HG02840 (cell line): Measurements from ENCODE around the gene GAB2.

Experiments
- ATAC-seq: cut with Tn5 transposase; IDR thresholded peaks from one replicate; pipeline ENCODE4 v1.9.1; 2021; ENCODE audit warnings: mild to moderate bottlenecking, moderate library complexity, moderate number of reproducible peaks; ENCODE audit not compliant: unreplicated experiment, low FRiP score

The GAB2 gene

DNA sequence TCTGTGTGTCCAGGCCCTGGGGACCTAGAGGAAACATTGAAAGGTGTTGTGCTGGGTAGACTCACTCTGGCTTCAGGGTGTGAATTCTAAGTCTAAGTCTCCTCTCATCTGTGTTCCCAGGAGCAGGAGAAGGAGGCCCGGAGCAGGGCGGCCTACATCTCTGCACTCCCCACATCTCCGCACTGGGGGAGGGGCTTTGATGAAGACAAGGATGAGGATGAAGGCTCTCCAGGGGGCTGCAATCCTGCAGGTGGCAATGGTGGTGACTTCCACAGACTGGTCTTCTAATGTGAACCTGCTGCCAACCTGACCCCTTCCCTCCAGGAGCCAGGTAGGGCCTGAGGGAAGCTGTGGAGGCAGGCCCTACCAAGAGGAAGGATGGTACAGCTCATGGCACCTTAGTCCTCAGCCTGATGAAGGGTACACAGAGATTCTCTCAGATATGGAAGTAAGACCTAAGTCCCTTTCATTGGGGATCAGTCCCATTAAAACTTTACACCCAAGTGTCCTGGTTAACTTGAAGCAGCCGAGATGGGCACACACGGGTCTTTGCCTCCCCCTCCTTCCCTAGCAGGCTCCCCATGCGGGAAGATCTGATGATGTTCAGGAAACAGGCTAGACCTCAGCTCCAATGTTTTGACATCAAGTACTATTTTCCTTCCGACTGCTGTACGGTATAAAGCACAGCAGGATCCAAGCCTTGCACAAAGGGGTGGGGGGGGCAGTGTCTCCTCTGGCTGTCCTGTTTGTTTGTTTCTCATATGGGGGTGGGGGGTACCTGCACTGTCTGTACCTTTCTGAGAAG is 203.9 kb downstream of the GAB2 start:
- no peak for ATAC-seq

DNA sequence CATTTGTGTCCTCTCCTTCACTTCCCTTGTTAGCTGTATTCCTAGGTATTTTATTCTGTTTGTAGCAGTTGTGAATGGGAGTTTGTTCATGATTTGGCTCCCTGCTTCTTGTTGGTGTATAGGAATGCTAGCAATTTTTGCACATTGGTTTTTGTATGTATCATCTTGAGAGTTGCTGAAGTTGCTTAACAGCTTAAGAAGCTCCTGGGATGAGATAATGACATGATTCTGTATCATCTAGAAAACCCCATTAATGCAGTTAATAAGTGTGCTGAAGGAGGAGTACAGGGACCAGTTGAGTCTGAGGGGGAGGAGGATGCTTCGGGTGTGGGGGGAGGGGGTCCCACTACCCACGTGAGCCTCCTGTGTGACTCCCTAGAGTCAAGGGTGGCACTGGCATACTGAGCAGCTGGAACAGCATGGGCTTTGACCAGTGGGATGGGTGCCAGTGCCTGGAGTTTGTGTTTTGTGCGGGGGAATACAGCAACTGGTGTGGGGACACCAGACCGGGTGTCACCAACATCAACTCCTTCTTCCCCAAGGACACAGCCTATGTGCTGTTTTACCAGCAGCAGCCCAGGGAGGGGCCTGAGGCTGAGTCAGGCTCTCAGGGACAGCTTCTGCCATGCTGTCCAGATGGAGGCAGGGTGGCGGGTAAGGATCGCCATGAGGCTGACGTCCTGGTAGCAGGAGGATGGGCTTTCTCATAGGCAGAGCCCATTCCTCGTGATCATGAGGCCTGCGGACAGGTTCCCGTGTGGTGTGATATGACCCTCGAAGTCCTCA is 204.8 kb downstream of the GAB2 start:
- no peak for ATAC-seq

DNA sequence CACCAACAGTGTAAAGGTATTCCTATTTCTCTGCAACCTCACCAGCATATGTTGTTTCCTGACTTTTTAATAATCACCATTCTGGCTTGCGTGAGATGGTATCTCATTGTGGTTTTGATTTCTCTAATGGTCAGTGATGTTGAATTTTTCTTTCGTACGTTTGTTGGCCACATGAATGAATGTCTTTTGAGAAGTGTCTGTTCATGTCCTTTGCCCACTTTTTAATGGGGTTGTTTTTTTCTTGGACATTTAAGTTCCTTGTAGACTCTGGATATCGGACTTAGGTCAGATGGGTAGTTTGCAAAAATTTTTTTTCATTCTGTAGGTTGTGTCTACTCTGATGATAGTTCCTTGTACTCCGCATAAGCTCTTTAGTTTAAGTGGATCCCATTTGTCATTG is 206.1 kb downstream of the GAB2 start:
- ATAC-seq = no peak

DNA sequence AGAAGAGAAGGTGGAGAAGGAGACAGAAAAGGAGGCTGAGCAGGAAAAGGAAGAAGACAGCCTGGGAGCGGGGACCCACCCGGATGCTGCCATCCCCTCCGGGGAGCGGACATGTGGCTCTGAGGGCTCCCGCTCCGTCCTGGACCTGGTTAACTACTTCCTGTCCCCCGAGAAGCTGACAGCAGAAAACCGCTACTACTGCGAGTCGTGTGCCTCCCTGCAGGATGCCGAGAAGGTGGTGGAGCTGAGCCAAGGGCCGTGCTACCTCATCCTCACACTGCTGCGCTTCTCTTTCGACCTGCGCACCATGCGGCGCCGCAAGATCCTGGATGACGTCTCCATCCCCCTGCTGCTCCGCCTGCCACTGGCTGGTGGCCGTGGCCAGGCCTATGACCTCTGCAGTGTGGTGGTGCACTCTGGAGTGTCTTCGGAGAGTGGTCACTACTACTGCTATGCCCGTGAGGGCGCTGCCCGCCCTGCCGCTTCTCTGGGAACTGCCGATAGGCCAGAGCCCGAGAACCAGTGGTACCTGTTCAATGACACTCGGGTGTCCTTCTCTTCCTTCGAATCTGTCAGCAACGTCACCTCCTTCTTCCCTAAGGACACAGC is 207.5 kb downstream of the GAB2 start:
- ATAC-seq = no peak

DNA sequence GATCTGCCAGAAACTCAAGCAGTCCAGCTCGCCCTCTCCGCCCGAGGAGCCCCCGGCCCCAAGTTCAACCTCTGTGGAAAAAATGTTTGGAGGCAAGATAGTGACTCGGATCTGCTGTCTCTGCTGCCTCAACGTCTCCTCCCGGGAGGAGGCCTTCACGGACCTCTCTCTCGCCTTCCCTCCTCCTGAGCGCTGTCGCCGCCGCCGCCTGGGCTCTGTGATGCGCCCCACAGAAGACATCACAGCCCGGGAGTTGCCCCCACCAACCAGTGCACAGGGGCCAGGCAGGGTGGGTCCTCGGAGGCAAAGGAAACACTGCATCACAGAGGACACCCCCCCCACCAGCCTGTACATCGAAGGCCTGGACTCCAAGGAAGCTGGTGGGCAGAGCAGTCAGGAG is 208.1 kb downstream of the GAB2 start:
- ATAC-seq = no peak

DNA sequence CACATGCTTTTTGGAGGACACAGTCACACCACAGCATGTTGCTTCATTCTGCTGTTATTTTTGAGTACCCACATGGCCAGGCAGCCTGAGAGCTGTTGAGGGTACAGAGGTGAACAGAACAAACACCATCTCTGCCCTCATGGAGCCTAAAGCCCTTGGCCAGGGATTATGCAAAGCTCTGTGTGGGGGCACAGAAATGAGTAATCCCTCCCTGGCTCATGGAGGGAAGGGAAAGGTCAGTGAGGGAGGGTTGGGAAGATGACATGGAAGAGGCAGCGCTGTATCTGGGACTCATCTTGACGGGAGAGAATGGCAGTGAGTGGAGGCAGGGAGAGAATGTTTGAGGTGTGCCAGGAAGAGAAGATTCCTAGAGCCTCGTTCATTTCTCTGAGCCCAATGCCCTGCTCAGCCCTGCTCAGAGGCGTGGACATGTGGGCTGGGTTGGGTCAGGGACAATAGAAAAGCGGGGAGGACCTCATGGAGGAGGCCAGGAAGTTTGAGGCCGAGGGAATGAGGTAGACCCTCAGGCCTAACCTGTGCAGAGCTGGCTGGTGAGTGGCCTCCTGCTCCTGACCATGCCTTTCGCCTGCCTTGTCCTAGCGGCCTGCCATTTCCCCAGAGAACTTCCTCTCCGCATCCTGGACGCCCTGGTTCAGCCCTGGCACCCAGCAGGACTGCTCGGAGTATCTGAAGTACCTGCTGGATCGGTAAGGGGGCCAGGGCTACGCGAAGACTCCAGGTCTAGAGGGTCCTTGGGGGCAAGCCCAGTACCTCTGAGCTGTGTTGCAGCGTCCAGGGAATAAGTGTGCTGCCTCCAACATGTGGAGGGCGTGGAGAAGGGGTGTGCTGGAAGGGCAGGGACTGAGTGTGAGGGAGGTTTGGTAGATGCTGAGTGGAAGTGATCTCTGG is 209.1 kb downstream of the GAB2 start:
- no peak for ATAC-seq

DNA sequence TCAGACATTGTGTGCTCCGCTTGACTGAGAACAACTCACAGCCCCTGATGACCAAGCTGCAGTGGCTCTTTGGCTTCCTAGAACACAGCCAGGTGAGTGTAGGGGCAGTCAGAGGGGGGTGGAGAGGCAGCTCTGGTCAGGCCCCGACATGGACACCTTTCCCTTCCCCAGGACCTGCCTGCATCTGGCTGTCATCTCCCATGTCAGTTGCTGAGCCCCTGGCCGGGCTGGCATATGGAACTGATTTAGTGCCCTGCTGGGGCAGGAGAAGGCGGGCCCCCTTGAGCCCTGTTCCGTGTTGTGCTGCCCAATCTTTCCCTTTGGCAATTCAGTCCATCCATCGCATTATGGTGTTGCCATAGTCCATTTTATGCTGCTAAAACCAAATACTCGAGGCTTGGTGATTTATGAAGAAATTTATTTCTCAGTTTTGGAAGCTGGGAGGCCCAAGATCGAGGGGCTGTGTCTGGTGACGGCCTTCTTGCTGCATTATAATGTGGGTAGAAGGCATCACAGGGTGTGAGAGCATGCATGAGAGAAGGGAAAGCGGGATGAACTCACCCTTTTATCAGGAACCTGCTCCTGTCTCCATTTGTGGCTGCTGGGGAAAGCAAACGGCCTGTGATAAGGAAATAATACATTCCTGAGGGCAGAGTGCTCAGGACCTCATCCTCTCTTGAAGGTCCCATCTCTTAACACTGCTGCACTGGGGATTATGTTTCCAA is 209.9 kb downstream of the GAB2 start:
- ATAC-seq = no peak

DNA sequence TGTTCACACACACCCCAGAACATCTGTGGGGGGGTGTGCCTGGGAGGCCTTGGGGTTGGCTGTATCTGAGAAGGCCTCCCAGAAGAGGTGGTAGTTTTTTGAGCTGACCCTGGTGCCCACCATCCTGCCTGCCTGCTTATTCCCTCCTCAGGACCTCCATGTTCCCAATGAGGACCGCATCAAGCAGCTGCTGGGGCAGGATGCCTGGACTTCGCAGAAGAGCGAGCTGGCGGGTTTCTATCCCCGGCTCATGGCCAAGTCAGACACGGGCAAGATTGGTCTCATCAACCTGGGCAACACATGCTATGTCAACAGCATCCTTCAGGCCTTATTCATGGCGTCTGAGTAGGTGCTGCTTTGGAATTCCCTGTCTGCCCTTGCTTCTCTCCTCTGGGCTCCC is 211.9 kb downstream of the GAB2 start:
- no peak for ATAC-seq

DNA sequence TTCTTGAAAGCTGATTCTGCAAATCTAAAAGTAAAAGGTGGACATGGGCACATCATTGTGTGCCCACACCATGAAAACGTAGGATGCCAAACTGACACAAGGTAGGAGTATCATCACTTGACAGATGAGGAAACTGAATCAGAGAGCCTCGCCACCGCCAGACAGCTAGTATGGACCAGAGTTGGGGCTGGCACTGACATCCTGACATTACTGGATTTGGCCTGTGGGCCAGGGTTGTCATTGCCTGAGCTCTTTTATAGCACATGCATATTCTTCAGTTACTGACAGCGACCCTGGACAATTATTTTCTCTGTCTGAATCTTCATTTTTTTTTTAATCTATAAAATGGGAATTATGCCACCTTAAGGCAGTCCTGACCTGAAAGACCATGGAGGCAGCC is 212.4 kb downstream of the GAB2 start:
- no peak for ATAC-seq

DNA sequence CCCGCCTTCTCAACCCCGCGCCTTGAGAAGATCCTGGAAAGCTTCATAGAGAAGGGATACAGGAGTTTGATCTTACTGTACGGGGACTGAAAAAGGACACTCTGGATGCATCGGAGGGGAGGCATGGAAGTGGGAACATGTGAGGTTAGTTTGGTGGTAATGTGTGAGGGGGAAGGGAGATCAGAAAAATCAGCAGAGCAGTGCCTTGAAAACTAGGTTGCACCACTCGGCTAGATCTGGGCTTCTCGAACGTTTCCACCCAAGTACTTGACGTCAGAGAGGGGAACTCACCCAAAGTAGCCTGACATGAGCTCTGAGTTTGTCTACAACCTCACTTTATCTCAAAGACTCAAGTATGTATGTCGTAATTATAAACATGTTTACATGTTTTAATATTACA is 214.4 kb downstream of the GAB2 start:
- no peak for ATAC-seq

DNA sequence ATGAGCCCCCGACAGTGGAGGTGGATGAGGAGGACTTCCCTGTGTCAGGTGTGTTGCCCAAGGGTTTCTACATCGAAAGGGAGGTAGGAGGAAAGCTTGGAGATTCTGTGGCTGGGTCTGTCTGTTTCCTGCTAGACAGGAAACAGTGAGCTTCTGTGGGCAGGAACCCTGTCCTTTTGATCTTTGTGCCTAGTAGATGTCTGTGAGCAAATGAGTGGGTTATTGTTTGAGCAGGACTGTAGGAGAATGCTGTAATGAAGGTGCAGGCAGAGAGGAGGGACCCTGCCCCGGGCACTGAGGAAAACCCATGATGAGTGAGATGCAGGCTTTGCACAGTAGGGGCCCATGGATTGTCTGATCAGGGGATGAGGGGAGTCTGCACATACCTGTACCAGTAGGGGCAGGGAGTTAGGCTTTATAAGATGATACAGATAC is 214.9 kb downstream of the GAB2 start:
- no peak for ATAC-seq

DNA sequence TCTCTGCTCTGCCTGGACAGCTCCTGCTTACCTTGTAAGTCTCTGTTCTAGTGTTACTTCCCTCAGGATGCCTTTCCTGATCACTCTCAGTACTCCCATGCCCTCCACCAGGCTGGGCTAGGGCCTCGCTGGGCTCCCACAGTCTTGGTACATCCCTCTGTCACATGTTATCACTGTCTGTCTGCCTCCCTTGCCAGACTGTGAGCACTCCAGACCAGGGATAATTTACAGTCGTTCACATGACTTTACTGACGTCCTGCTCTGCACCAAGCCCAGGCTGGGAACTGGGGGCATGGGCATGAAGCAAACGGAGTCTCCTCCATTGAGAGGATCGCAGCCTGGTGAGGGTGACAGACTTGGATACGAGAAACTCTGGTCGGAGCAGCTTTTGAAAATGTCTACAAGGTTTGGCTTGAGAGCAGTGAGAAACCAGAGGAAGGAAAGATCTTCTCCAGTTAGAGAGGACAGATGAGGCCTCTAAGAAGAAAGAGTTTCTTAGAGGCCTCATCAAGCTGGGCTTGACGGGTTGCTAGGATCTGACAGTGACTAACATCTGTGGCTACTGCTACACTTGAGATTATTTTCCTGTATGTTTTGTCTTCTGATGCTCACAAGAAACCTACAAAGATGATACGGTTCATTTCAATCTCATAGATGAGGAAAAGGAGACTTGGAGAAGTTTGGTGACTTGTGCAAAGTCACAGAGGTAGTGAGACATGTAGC is 216.4 kb downstream of the GAB2 start:
- no peak for ATAC-seq

DNA sequence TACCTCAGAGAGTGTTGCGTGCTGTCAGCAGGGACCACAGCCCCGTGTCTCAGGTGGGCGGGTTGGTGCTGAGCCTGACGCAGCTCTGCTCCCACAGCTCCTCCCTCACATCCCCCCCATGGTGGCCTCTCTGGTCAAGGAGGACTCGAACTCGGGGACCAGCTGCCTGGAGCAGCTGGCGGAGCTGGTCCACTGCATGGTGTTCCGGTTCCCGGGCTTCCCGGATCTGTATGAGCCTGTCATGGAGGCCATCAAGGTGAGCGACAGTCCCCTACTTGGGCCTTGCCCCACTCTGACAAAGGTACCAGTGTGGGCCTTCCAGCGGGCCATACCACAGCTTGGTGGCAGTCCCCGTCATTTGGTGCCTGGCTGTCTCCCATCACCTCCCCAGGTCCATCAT is 217.1 kb downstream of the GAB2 start:
- ATAC-seq = no peak

DNA sequence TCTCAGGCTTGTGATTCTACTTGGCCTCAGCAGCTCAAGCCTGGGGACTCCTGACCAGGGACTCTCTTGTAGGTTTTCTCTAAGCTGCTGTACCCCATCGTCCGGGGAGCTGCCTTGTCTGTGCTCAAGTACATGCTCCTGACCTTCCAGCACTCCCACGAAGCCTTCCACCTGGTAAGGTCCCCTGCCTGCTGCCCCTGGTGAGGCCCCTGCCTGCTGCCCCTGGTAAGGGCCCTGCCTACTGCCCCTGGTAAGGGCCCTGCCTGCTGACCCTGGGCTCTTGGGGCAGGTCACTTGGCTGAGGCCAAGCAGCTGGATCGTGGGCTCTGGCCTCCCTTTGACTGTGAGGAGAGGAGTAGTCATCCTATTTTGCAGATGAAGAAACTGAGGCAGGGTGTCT is 217.6 kb downstream of the GAB2 start:
- ATAC-seq = no peak

DNA sequence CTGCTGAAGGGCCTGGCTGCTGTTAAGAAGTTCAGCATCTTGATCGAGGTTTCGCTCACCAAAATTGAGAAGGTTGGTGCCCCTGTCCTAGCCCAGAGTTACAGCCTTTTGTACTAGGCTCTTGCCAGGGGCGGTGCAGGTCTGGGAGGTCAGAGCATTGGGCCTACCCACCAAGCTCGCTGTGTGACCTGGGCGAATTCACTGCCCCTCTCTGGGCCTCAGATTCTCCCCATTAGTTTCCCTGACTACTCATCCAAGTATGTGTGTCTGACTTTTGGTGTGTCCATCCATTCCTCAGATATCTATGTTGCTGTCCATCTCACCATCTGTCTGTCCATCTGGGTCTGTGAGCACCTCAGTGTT is 218.0 kb downstream of the GAB2 start:
- ATAC-seq = no peak

DNA sequence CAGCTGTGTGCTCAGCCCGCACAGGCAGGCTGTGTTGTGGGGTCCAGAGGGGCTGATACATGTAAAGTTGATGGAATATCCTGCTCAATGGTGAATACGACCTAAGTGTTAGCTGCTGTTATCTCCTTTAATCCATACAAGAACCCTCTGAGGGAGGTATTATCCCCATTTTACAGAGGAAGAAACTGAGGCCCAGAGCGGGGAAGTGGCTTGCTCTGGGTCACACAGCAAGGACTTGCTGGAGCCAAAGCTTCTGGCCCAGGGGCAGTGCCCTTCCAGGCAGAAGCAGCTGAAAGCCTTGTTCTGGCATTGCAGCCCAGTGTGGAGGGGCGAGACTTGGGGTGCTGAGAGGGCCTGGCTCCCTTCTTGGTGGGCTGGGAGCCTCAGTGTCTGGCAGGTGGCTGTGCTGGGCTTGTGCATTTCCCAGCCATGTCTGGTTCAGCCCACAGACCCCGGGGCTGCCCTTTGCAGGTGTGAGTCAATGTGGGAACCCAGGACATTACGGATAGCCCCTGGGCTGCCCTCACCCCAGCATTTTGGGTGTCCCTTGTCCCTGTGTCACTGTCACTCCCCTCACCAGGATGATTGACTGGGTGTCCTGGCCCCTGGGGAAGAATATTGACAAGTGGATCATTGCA is 218.5 kb downstream of the GAB2 start:
- ATAC-seq = no peak

DNA sequence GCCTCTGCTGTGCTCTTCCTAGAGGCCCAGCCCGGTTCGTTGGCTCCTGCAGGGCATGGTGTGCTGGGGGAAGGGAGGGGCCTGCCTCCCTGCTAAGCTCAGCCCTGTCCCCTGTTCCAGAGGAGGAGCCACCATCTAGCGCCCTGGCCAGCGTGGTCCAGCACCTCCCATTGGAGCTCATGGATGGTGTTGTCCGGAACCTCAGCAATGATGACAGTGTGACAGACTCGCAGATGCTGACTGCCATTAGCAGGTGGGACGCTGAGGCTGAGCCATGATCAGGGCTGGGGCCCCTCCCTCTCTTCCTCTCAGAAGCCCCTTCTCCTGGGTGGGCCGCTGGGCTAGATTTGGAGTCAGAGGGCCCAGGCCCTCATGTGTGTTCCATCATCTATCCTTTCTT is 219.8 kb downstream of the GAB2 start:
- ATAC-seq = no peak

DNA sequence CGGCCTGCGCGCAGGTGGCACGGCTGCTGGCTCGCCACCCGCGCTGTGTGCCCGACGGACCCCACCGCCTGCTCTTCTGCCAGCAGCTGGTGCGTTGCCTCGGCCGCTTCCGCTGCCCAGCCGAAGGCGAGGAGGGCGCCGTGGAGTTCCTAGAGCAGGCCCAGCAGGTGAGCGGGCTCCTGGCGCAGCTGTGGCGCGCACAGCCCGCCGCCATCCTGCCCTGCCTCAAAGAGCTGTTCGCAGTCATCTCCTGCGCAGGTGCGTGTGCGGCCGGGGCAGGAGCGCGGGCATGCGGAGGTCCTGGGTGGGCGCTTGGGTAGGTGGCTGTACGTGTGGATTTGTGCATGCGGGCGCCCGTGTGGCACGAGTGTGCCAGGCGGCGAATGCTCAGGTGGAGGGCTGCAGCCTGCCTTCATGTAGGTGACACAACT is 220.9 kb downstream of the GAB2 start:
- no peak for ATAC-seq
